ENCODE data around the gene DLG3.
A peak's percentile ranks its signal among the peaks of the same experiment; 100 is the strongest.
"Not testable (repeated sequence)": the region's sequence is repeated elsewhere in the genome, so short reads cannot be mapped to it uniquely, and the experiment has no call there.

DLG3 gene

DNA sequence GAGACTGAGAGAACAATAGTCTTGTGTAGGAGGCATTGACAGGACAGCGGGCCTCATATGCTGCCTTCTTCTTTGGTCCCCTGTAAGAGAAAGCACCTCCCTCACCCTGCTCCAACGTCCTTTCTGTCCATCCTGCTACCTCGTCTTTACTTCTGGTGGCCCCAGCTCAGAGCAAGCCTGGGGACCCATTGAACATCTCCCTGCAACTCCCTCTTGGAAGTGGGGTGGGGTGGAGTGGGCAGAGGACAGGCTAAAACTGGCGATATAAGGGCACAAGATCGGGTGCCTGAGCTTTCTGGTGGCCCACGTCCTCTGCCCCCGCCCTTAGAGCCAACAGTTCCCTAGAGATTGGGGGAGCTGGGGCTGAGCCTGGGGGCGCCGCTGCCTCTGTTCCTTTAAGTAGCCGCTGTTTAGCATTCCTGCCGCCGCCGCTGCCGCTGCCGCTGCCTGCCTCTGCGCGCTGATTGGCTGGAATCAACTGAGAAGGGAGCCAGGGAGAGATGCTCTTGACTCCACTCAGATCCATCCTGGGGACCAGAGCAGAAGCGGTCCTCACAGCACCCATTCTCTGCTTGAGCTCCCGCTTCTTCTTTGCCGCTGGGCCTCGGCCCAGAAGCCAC lies at the start of gene DLG3:
Gene DLG3 (plus strand): TSS at position 510 of the 620 bp plus-strand sequence. CDS start 367 bp downstream, outside the sequence.
- Histone ChIP-seq H3K4me3 (ENCODE audit: low read depth, low read length) (peak within 1 kb of the TSS; percentile 30; the same call in 1 of the 2 replicates), H3K27ac (ENCODE audit: low read depth, low read length) (no peak within 1 kb of the TSS), H3K9me3 (ENCODE audit: control insufficient read depth, insufficient read depth, low read depth, low read length) (peaks cover 18% of the 10 kb centered on the region; the same call in 1 of the 2 replicates), H3K36me3 (ENCODE audit: control insufficient read depth, insufficient read depth, low read length) (no peaks in the 10 kb centered on the region), H3K4me1 (ENCODE audit: control insufficient read depth, insufficient read depth, low read length) (no peaks in the 10 kb centered on the region), H3K27me3 (ENCODE audit: control insufficient read depth, insufficient read depth, low read length) (peaks cover 72% of the 10 kb centered on the region), H3K9ac (ENCODE audit: low read length) (no peak within 1 kb of the TSS)

- H3K4me1 ChIP-seq (ENCODE audit: control insufficient read depth, insufficient read depth, low read length): no peaks in the 10 kb centered on the region
- H3K9ac ChIP-seq (ENCODE audit: low read length): no peak overlapping the region
- no peaks in the 10 kb centered on the region; the same call in 1 of the 2 replicates for H3K9me3 ChIP-seq (ENCODE audit: control insufficient read depth, insufficient read depth, low read depth, low read length)
- H3K36me3 ChIP-seq (ENCODE audit: control insufficient read depth, insufficient read depth, low read length): peaks cover 43% of the 10 kb centered on the region
- no peak overlapping the region for H3K27ac ChIP-seq (ENCODE audit: low read depth, low read length)
- no peaks in the 10 kb centered on the region for H3K27me3 ChIP-seq (ENCODE audit: control insufficient read depth, insufficient read depth, low read length)
- no peak overlapping the region for H3K4me3 ChIP-seq (ENCODE audit: low read depth, low read length)
Observed at GRCh38 chrX:70398899-70399298, 45.7 kb upstream of the DLG3 start.

DNA sequence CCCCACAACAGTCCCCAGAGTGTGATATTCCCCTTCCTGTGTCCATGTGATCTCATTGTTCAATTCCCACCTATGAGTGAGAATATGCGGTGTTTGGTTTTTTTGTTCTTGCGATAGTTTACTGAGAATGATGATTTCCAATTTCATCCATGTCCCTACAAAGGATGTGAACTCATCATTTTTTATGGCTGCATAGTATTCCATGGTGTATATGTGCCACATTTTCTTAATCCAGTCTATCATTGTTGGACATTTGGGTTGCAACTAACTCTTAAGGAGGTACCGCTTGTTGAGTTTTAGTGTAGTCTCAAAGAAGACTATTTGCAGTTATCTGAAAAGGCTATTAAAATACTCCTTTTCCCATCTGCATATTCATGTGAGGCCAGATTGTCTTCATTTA lies 44.5 kb upstream of the DLG3 start:
- not testable (repeated sequence) for H3K27ac ChIP-seq (ENCODE audit: low read depth, low read length); H3K9ac ChIP-seq (ENCODE audit: low read length); H3K4me1 ChIP-seq (ENCODE audit: control insufficient read depth, insufficient read depth, low read length); H3K27me3 ChIP-seq (ENCODE audit: control insufficient read depth, insufficient read depth, low read length); H3K9me3 ChIP-seq (ENCODE audit: control insufficient read depth, insufficient read depth, low read depth, low read length); H3K4me3 ChIP-seq (ENCODE audit: low read depth, low read length)
- peaks cover 51% of the 10 kb centered on the region for H3K36me3 ChIP-seq (ENCODE audit: control insufficient read depth, insufficient read depth, low read length)

GRCh38 chrX:70402721-70403120 lies 41.9 kb upstream of the DLG3 start:
- H3K9me3 ChIP-seq (ENCODE audit: control insufficient read depth, insufficient read depth, low read depth, low read length): peaks cover 2% of the 10 kb centered on the region; the same call in 1 of the 2 replicates
- H3K4me3 ChIP-seq (ENCODE audit: low read depth, low read length): no peak overlapping the region
- H3K36me3 ChIP-seq (ENCODE audit: control insufficient read depth, insufficient read depth, low read length): peaks cover 62% of the 10 kb centered on the region
- H3K9ac ChIP-seq (ENCODE audit: low read length): no peak overlapping the region
- H3K27me3 ChIP-seq (ENCODE audit: control insufficient read depth, insufficient read depth, low read length): no peaks in the 10 kb centered on the region
- H3K4me1 ChIP-seq (ENCODE audit: control insufficient read depth, insufficient read depth, low read length): no peaks in the 10 kb centered on the region
- no peak overlapping the region for H3K27ac ChIP-seq (ENCODE audit: low read depth, low read length)

- Histone ChIP-seq H3K36me3 (ENCODE audit: control insufficient read depth, insufficient read depth, low read length) (peaks cover 63% of the 10 kb centered on the region), H3K27me3 (ENCODE audit: control insufficient read depth, insufficient read depth, low read length) (no peaks in the 10 kb centered on the region), H3K4me1 (ENCODE audit: control insufficient read depth, insufficient read depth, low read length) (no peaks in the 10 kb centered on the region), H3K9me3 (ENCODE audit: control insufficient read depth, insufficient read depth, low read depth, low read length) (peaks cover 2% of the 10 kb centered on the region; the same call in 1 of the 2 replicates), H3K27ac (ENCODE audit: low read depth, low read length) (no peak overlapping the region), H3K9ac (ENCODE audit: low read length) (no peak overlapping the region), H3K4me3 (ENCODE audit: low read depth, low read length) (no peak overlapping the region)
Observed at GRCh38 chrX:70405003-70405402, 39.6 kb upstream of the DLG3 start.

DNA sequence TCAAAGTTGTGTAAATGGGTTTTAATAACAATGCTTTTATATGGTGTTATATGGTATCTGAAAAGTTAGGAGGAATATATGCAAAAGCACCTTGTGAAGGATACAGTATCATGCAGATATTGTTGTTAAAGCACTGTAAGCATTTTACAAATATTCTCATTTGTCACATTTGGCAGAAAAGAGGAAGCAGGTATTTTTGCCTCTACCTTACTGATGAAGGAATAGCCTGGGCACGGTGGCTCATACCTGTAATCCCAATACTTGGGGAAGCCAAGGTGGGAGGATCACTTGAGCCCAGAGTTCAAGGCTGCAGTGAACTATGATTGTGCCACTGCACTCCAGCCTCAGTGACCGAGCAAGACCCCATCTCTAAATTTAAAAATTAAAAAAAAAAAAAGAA lies 33.7 kb upstream of the DLG3 start:
- H3K4me1 ChIP-seq (ENCODE audit: control insufficient read depth, insufficient read depth, low read length): no peaks in the 10 kb centered on the region
- peaks cover 44% of the 10 kb centered on the region for H3K36me3 ChIP-seq (ENCODE audit: control insufficient read depth, insufficient read depth, low read length)
- H3K4me3 ChIP-seq (ENCODE audit: low read depth, low read length): no peak overlapping the region
- H3K9ac ChIP-seq (ENCODE audit: low read length): no peak overlapping the region
- H3K27ac ChIP-seq (ENCODE audit: low read depth, low read length): no peak overlapping the region
- no peaks in the 10 kb centered on the region for H3K27me3 ChIP-seq (ENCODE audit: control insufficient read depth, insufficient read depth, low read length)
- H3K9me3 ChIP-seq (ENCODE audit: control insufficient read depth, insufficient read depth, low read depth, low read length): no peaks in the 10 kb centered on the region; the same call in 1 of the 2 replicates

DNA sequence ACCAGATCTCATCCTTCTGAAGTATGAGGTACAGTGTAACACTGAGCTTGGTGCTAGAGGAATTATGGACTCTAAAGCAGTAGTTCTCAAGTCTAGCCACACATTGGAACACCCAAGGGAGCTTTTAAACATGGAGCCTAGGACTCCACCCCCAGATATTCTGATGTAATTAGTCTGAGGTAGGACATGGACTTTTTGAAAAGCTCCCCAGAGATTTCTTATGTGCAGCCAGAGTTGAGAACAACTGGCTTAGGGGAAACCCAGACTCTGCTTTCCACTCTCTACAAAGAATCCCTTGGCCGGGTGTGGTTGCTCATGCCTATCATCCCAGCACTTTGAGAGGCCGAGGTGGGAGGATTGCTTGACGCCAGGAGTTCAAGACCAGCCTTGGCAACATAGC lies 33.2 kb upstream of the DLG3 start:
- Histone ChIP-seq H3K4me3 (ENCODE audit: low read depth, low read length) (no peak overlapping the region), H3K9ac (ENCODE audit: low read length) (no peak overlapping the region), H3K9me3 (ENCODE audit: control insufficient read depth, insufficient read depth, low read depth, low read length) (no peaks in the 10 kb centered on the region; the same call in 1 of the 2 replicates), H3K4me1 (ENCODE audit: control insufficient read depth, insufficient read depth, low read length) (no peaks in the 10 kb centered on the region), H3K36me3 (ENCODE audit: control insufficient read depth, insufficient read depth, low read length) (peaks cover 39% of the 10 kb centered on the region), H3K27ac (ENCODE audit: low read depth, low read length) (no peak overlapping the region), H3K27me3 (ENCODE audit: control insufficient read depth, insufficient read depth, low read length) (no peaks in the 10 kb centered on the region)

GRCh38 chrX:70421618-70422017 lies 23.0 kb upstream of the DLG3 start:
- H3K27me3 ChIP-seq (ENCODE audit: control insufficient read depth, insufficient read depth, low read length): peaks cover 3% of the 10 kb centered on the region; the same call in 1 of the 2 replicates
- no peak overlapping the region for H3K27ac ChIP-seq (ENCODE audit: low read depth, low read length)
- peaks cover 31% of the 10 kb centered on the region for H3K36me3 ChIP-seq (ENCODE audit: control insufficient read depth, insufficient read depth, low read length)
- no peaks in the 10 kb centered on the region; the same call in 1 of the 2 replicates for H3K9me3 ChIP-seq (ENCODE audit: control insufficient read depth, insufficient read depth, low read depth, low read length)
- peak overlapping the region; percentile 7 for H3K9ac ChIP-seq (ENCODE audit: low read length)
- H3K4me3 ChIP-seq (ENCODE audit: low read depth, low read length): no peak overlapping the region
- H3K4me1 ChIP-seq (ENCODE audit: control insufficient read depth, insufficient read depth, low read length): peaks cover 40% of the 10 kb centered on the region

- no peak within 1 kb of the TSS for H3K27ac ChIP-seq (ENCODE audit: low read depth, low read length)
- no peaks in the 10 kb centered on the region; the same call in 1 of the 2 replicates for H3K9me3 ChIP-seq (ENCODE audit: control insufficient read depth, insufficient read depth, low read depth, low read length)
- peak within 1 kb of the TSS; percentile 50 for H3K4me3 ChIP-seq (ENCODE audit: low read depth, low read length)
- H3K9ac ChIP-seq (ENCODE audit: low read length): peak within 1 kb of the TSS; percentile 0
- peaks cover 40% of the 10 kb centered on the region for H3K4me1 ChIP-seq (ENCODE audit: control insufficient read depth, insufficient read depth, low read length)
- H3K27me3 ChIP-seq (ENCODE audit: control insufficient read depth, insufficient read depth, low read length): peaks cover 3% of the 10 kb centered on the region; the same call in 1 of the 2 replicates
- peaks cover 32% of the 10 kb centered on the region for H3K36me3 ChIP-seq (ENCODE audit: control insufficient read depth, insufficient read depth, low read length)
Observed at GRCh38 chrX:70422851-70423341, 21.7 kb upstream of the DLG3 start, which contains the start of gene GDPD2. Gene GDPD2, plus strand, starts transcription at chrX:70423314. Its CDS starts 1,671 bp downstream, at chrX:70424985.

GRCh38 chrX:70423936-70424675 lies 20.5 kb upstream of the DLG3 start:
- no peaks in the 10 kb centered on the region; the same call in 1 of the 2 replicates for H3K9me3 ChIP-seq (ENCODE audit: control insufficient read depth, insufficient read depth, low read depth, low read length)
- H3K27ac ChIP-seq (ENCODE audit: low read depth, low read length): no peak overlapping the region
- peaks cover 24% of the 10 kb centered on the region for H3K36me3 ChIP-seq (ENCODE audit: control insufficient read depth, insufficient read depth, low read length)
- H3K4me1 ChIP-seq (ENCODE audit: control insufficient read depth, insufficient read depth, low read length): peaks cover 40% of the 10 kb centered on the region
- H3K27me3 ChIP-seq (ENCODE audit: control insufficient read depth, insufficient read depth, low read length): peaks cover 3% of the 10 kb centered on the region; the same call in 1 of the 2 replicates
- peak overlapping the region; percentile 50 for H3K4me3 ChIP-seq (ENCODE audit: low read depth, low read length)
- no peak overlapping the region for H3K9ac ChIP-seq (ENCODE audit: low read length)

- H3K9ac ChIP-seq (ENCODE audit: low read length): no peak overlapping the region
Observed at GRCh38 chrX:70424801-70425200, 19.8 kb upstream of the DLG3 start.

More at GRCh38 chrX:70424801-70425200, 19.8 kb upstream of the DLG3 start:
- H3K36me3 ChIP-seq (ENCODE audit: control insufficient read depth, insufficient read depth, low read length): peaks cover 17% of the 10 kb centered on the region
- peaks cover 40% of the 10 kb centered on the region for H3K4me1 ChIP-seq (ENCODE audit: control insufficient read depth, insufficient read depth, low read length)
- H3K9me3 ChIP-seq (ENCODE audit: control insufficient read depth, insufficient read depth, low read depth, low read length): peaks cover 4% of the 10 kb centered on the region; the same call in 1 of the 2 replicates
- H3K27me3 ChIP-seq (ENCODE audit: control insufficient read depth, insufficient read depth, low read length): peaks cover 3% of the 10 kb centered on the region; the same call in 1 of the 2 replicates
- H3K27ac ChIP-seq (ENCODE audit: low read depth, low read length): no peak overlapping the region
- H3K4me3 ChIP-seq (ENCODE audit: low read depth, low read length): no peak overlapping the region
